Skeletal muscle cell (primary cell): ENCODE measurements around the gene SCAANT1.
A peak's percentile ranks its signal among the peaks of the same experiment; 100 is the strongest.

ENCODE experiments used
- DNase-seq: peaks from one replicate; pipeline ENCODE4 v3.0.0-alpha.2; 2010; ENCODE audit warnings: low read depth
- H3K4me3 ChIP-seq: 2 replicates; pipeline ENCODE4 v1.5.1; 2011; ENCODE audit warnings: low read depth, mild to moderate bottlenecking, control low read depth, low read length, moderate library complexity

SCAANT1 gene

DNA sequence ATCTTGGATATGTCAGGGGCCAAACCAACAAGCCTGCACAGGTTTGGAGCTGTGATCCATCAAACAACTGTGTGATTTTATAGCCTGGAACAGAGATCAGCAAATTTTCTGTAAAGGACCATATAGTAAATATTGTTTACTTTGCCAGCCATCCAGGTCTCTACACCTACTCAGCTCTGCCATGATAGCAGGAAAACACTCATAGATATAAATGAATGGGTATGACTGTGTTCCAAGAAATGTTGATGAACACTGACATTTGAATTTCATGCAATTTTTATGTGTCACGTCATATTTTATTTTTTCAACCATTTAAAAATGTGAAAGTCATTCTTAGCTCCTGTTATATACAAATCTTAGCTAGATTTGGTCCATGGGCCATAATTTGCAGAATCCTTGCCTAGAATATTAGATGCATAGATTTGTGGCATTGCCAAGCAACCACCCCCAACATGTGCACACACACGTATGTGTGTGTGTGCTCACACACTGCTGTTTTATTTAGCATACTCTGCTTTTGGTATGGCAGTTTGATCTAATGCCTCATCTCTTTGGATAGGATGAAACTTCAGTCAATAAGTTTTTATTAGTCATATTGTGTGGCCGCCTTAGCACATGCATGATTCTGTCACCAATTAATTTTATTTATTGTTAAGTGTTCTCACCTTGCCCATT is 42.1 kb downstream of the SCAANT1 start:
- no peak for DNase-seq
- no peak overlapping the region for H3K4me3 ChIP-seq

GRCh38 chr3:63867225-63867624 is 45.0 kb downstream of the SCAANT1 start:
- no peak overlapping the region for H3K4me3 ChIP-seq
- no peak for DNase-seq

DNA sequence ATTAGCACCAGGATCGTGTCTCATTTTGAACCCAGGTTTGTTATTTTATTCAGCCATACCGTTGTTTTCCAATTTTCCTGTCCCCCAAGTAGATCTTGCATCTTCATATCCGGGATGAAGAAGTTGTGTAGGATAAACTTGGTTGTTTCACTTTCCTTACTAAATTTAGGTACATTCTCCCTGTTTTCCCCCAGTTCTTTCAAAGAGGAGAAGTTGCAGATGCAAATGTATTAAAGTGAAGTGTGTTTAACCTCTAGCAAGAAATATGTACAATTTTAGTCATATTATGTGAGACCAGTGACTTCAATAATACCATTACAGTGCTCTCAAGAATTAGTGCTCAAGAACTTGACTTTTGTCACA is 47.2 kb downstream of the SCAANT1 start:
- DNase-seq = no peak

GRCh38 chr3:63864008-63864964 is 47.9 kb downstream of the SCAANT1 start:
- DNase-seq = no peak
- peak overlapping the region; percentile 84 for H3K4me3 ChIP-seq

More for the DNA sequence above, 47.2 kb downstream of the SCAANT1 start:
- H3K4me3 ChIP-seq = peak overlapping the region; percentile 84

- DNase-seq = no peak
- H3K4me3 ChIP-seq = peak within 1 kb of the TSS; percentile 90
Observed at GRCh38 chr3:63863150-63864007, 48.8 kb downstream of the SCAANT1 start, which contains the start of the genes ATXN7 and THOC7. Gene ATXN7, plus strand, starts transcription at chr3:63863867. Its CDS starts 48,732 bp downstream, at chr3:63912599. Gene THOC7, minus strand, starts transcription at chr3:63863805. Its CDS starts 15 bp downstream, at chr3:63863790.

- H3K4me3 ChIP-seq = peak overlapping the region; percentile 90
- no peak for DNase-seq
Observed at GRCh38 chr3:63862804-63863149, 49.4 kb downstream of the SCAANT1 start.
